Measurements from ENCODE around the gene ETV4. TPM values are rescaled to one million over a fixed set of nuclear protein-coding genes. Genes with fewer than 3 reads are reported as not detected.

ETV4 gene
- total and polyA plus RNA-seq, 2 donors (not counting 1 experiment from before 2014, with no cell fraction given): not detected

DNA sequence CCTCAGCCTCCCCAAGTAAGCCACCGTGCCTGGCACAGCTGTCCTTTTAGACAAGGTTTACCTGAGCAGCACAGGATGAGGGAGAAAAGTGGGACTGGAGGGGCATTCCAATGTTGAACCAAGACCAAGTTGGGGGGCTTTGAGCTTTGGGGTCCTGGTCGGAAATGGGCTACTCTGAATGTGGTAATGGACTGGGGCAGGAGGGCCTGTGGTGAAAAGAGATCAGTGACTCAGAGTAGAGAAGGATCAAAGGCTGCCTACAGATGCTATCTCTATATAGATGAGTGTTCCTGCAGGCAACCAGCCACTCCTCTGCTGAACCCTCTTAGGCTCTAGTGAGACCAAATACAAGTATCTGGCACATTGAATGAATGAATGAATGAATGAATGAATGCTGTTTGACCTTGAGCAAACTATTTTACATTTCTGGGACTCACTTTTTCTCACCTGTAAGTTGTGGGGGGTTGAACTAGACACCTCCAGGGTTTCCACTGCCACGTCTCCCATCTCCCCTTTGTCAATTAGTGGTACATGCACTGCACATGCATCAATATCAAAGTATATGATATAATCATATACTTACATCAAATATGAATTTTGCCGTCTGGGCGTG, 26.3 kb upstream of the ETV4 start:
- TF ChIP-seq, protein P1, sequence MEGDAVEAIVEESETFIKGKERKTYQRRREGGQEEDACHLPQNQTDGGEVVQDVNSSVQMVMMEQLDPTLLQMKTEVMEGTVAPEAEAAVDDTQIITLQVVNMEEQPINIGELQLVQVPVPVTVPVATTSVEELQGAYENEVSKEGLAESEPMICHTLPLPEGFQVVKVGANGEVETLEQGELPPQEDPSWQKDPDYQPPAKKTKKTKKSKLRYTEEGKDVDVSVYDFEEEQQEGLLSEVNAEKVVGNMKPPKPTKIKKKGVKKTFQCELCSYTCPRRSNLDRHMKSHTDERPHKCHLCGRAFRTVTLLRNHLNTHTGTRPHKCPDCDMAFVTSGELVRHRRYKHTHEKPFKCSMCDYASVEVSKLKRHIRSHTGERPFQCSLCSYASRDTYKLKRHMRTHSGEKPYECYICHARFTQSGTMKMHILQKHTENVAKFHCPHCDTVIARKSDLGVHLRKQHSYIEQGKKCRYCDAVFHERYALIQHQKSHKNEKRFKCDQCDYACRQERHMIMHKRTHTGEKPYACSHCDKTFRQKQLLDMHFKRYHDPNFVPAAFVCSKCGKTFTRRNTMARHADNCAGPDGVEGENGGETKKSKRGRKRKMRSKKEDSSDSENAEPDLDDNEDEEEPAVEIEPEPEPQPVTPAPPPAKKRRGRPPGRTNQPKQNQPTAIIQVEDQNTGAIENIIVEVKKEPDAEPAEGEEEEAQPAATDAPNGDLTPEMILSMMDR (IDR thresholded peaks at IDR 0.05): no peak
- no peak for TF ChIP-seq EZH2 (IDR thresholded peaks at IDR 0.05; ENCODE audit: borderline replicate concordance, insufficient read depth, low read depth, low read length, poor library complexity, severe bottlenecking)
- Histone ChIP-seq H3K36me3 (replicated peaks in 1 of 2; ENCODE audit: control extremely low read depth in 1 of 2, control insufficient read depth in 1 of 2, extremely low read depth in 1 of 2, insufficient read depth in 2 of 2, low read length in 1 of 2) (no peaks in the 10 kb centered on the region), H2AFZ (ENCODE audit: insufficient read depth, low read depth, low read length, poor library complexity, severe bottlenecking) (no peak overlapping the region), H3K4me3 (ENCODE audit: control extremely low read depth in 1 of 5, extremely low read depth in 1 of 5, insufficient read depth in 1 of 5, low read depth in 2 of 5, low read length in 4 of 5) (no peak overlapping the region), H3K9me3 (ENCODE audit: control extremely low read depth in 1 of 3, control insufficient read depth in 2 of 3, insufficient read depth in 1 of 3, low read length in 2 of 3) (no peaks in the 10 kb centered on the region), H3K27ac (ENCODE audit: low read length in 2 of 2) (no peak overlapping the region), H3K79me2 (ENCODE audit: control insufficient read depth, insufficient read depth, low read length) (no peaks in the 10 kb centered on the region), H3K27me3 (replicated peaks in 1 of 4; ENCODE audit: control extremely low read depth in 1 of 4, control insufficient read depth in 3 of 4, insufficient read depth in 4 of 4, low read length in 3 of 4) (peaks cover 0 to 15% (median 0%) of the 10 kb centered on the region in 4 experiments), H3K9ac (ENCODE audit: low read length) (no peak overlapping the region), H4K20me1 (ENCODE audit: control insufficient read depth, insufficient read depth, low read length, poor library complexity, severe bottlenecking) (no peaks in the 10 kb centered on the region), H3K4me2 (replicated peaks; ENCODE audit: low read depth, low read length, poor library complexity, severe bottlenecking) (no peak overlapping the region), H3K4me1 (ENCODE audit: control insufficient read depth in 2 of 2, insufficient read depth in 2 of 2, low read length in 2 of 2) (peaks cover 0 to under 1% of the 10 kb centered on the region in 2 donors)
- Mint-ChIP-seq H3K4me3 (no peak overlapping the region), H3K9me3 (ENCODE audit: insufficient read depth) (no peaks in the 10 kb centered on the region), H3K4me1 (peaks cover 2% of the 10 kb centered on the region), H3K27ac (no peak overlapping the region), H3K27me3 (peaks cover 9% of the 10 kb centered on the region)
- no peak for ATAC-seq (ENCODE audit: low read depth)
- intact Hi-C loops (cut with micrococcal nuclease): loop anchor here (10.0 kb wide), 1 partner anchor 178 kb away; the partner anchor contains the start of gene ARL4D
- ChIA-PET CTCF (interaction anchor here (9.1 kb wide), 1 partner anchor 191 kb away, joined by 153 read pairs; the partner anchor contains the start of gene SOST), POLR2A (no interaction called here)
- WGBS (ENCODE audit: insufficient coverage): 90% methylated on average over 3 of the region's 5 CpGs
- no peak for DNase-seq

DNA sequence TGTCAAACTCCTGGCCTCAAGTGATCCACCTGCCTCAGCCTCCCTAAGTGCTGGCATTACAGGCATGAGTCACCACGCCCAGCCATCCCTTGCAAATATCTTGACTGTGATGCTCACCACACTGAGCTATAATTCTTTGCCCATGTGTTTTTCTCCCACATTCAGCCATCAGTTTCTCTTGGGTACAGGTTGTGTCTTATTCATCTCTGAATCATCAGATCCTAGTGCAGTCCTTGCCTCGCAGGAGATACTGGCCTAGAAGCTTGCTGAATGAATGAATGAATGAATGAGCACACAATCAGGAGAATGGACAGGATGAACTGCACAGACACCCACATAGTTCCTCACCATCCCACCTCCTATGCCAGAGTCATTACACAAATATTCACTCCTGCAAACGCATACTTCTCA, 24.4 kb upstream of the ETV4 start:
- intact Hi-C loops (cut with micrococcal nuclease): loop anchor here (10.0 kb wide), 1 partner anchor 176 kb away; the partner anchor contains the start of gene ARL4D
- Mint-ChIP-seq H3K4me3 (no peak overlapping the region), H3K9me3 (ENCODE audit: insufficient read depth) (no peaks in the 10 kb centered on the region), H3K27ac (no peak overlapping the region), H3K4me1 (no peaks in the 10 kb centered on the region), H3K27me3 (peaks cover 9% of the 10 kb centered on the region)
- Histone ChIP-seq H3K27ac (ENCODE audit: low read length in 2 of 2) (no peak overlapping the region), H3K9ac (ENCODE audit: low read length) (no peak overlapping the region), H3K4me2 (replicated peaks; ENCODE audit: low read depth, low read length, poor library complexity, severe bottlenecking) (no peak overlapping the region), H3K27me3 (replicated peaks in 1 of 4; ENCODE audit: control extremely low read depth in 1 of 4, control insufficient read depth in 3 of 4, insufficient read depth in 4 of 4, low read length in 3 of 4) (peaks cover 0 to 11% (median 0%) of the 10 kb centered on the region in 4 experiments), H3K9me3 (ENCODE audit: control extremely low read depth in 1 of 3, control insufficient read depth in 2 of 3, insufficient read depth in 1 of 3, low read length in 2 of 3) (no peaks in the 10 kb centered on the region), H3K4me3 (ENCODE audit: control extremely low read depth in 1 of 5, extremely low read depth in 1 of 5, insufficient read depth in 1 of 5, low read depth in 2 of 5, low read length in 4 of 5) (no peak overlapping the region), H2AFZ (ENCODE audit: insufficient read depth, low read depth, low read length, poor library complexity, severe bottlenecking) (no peak overlapping the region), H3K4me1 (ENCODE audit: control insufficient read depth in 2 of 2, insufficient read depth in 2 of 2, low read length in 2 of 2) (no peaks in the 10 kb centered on the region), H3K36me3 (replicated peaks in 1 of 2; ENCODE audit: control extremely low read depth in 1 of 2, control insufficient read depth in 1 of 2, extremely low read depth in 1 of 2, insufficient read depth in 2 of 2, low read length in 1 of 2) (no peaks in the 10 kb centered on the region), H3K79me2 (ENCODE audit: control insufficient read depth, insufficient read depth, low read length) (no peaks in the 10 kb centered on the region), H4K20me1 (ENCODE audit: control insufficient read depth, insufficient read depth, low read length, poor library complexity, severe bottlenecking) (no peaks in the 10 kb centered on the region)
- DNase-seq (no peak), ATAC-seq (ENCODE audit: low read depth) (no peak)
- TF ChIP-seq EZH2 (IDR thresholded peaks at IDR 0.05; ENCODE audit: borderline replicate concordance, insufficient read depth, low read depth, low read length, poor library complexity, severe bottlenecking): no peak
- TF ChIP-seq, protein P1 (IDR thresholded peaks at IDR 0.05): no peak
- WGBS (ENCODE audit: insufficient coverage): 95% methylated on average over 2 of the region's 3 CpGs
- ChIA-PET POLR2A (no interaction called here), CTCF (no interaction called here)
